ENCODE measurements around the gene PANK4.

PANK4 gene

DNA sequence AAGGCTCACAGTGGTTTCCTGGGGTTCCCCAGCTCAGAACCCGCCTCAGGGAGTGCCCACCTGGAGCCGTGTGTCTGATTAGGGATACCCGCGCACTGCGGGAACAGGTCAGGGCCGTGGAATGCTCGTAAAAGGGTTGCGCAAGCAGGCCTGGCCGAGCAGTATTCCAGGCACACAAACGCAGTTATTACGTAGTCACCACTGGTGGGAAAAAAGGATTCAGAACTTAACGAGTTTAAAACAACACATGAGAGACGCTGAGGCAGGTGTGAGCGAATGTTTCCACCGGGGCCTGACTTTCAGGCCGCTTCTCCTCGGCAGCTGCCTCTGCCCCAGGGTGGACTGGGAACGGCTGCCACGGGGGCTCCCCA lies 32.1 kb downstream of the PANK4 start:
- no peak for DNase-seq

GRCh38 chr1:2493691-2494322 lies 32.6 kb downstream of the PANK4 start:
- DNase-seq, result no peak

- DNase-seq, result no peak
These were observed 33.2 kb downstream of the PANK4 start for GRCh38 chr1:2493218-2493617.

DNA sequence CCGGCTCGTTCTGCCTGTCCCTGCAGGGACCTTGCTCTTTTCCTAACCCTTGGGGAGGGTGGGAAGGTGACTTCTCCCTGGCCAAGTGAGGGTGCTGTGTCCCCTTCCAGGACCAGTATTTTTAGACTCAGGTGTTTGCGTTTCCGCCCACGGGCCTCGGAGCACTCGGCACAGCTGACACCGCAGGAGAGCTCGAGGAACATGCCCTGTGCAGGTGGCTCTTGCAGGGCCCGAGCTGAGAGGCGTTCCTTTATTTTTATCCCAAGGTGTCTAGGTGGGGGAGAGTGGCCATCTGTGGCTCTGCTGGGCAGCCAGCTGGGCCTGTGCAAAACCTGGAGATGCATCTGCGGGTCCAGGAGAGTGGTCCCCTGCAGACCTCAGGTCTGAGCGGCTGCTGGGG lies 34.3 kb downstream of the PANK4 start:
- DNase-seq, result no peak

- DNase-seq, result no peak
These were observed 36.8 kb downstream of the PANK4 start for GRCh38 chr1:2489615-2490014.

DNA sequence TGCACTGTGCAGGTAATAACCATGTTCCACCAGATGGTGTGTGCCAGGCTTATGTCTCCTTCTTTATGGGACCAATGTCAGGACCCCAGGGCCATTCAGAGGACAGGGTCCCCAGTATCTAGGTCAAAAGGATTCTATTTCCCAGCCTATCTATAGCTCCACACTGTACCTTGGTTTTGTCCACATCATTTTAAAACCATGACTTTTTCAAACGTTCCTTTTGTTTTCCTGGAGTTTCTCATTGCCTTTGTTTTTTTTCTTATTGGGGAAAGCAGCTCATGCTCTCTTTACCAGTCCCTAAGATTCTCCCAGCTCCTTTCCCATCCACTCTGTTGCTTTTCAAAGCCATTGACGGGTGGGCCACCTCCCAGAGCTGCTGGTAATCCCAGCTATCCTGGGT lies 37.7 kb downstream of the PANK4 start:
- DNase-seq, result no peak

DNA sequence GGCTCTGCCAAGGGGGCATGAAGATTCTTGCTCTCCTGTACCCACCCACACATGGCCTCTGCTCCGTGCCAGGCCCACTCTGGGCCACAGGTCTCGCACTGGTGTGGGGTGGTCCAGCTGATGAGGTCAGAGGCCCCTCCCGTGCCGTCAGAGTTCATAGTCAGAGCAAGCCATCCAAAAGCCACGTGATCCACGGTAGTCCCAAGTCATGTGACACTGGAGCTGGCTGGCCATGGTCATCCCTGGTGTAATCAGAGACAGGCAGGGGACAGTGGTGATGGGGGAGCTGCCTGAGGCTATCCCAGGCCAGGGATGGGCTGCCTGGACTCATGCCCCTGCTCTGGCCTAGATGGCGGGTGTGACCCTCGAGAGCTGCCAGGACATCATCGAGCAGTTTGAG lies 39.8 kb downstream of the PANK4 start:
- no peak for DNase-seq

- DNase-seq, result no peak
These were observed 40.4 kb downstream of the PANK4 start for GRCh38 chr1:2486041-2486440.

DNA sequence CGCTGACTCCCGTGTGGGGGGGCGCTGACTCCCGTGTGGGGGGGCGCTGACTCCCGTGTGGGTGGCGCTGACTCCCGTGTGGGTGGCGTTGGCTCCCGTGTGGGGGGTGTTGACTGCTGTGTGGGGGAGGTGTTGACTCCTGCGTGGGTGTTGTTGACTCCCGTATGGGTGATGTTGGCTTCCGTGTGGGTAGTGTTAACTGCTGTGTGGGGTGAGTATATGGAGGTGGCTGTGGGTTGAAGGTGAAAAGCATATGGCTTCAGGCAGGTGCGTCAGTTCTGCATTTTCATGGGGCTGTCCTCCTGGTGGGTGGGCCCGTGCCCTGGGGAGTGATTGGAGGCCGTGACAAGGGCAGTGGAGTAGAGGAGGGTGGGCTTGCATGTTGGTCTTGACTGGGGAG lies 42.4 kb downstream of the PANK4 start:
- no peak for DNase-seq

DNA sequence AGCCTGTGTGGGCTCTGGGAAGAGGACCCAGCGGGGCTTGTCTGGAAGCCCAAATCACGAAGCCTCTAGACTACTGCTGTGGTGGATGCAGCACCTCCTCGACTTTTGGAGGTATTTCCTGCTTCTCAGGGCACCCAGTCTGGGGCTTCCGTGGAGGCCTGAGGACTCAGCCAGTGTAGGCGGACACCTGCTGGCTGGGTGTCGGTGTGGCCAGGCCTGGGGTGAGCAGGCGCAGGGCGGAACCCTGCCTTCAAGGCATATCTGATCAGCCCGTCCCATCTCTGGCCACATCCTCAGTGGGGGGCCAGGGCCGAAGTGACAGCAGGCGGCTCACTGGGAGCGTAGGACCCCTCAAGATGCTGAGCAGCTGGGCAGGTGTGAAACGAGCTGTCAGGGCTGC lies 43.4 kb downstream of the PANK4 start:
- no peak for DNase-seq

DNA sequence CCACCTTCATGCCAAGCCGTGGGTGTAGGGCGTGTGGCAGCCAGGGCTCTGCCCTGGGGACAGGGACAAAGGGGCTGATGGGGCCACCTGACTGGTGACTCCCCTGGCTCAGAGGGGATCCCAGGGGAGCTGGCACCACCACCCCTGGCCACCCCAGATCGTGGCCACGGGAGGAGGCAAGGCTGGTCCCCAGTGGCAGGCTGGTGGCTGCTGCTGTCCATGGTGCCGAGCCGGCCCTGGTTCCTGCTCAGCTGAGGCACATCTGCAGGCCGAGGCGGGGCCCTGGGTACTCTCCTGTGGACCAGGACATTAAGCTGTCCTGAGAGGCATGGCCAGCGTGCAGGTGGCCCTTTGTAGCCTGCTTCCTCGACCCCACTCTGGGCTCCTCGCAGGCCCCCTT lies 43.8 kb downstream of the PANK4 start:
- no peak for DNase-seq

- no peak for DNase-seq
These were observed 44.5 kb downstream of the PANK4 start for GRCh38 chr1:2481885-2482284.

DNA sequence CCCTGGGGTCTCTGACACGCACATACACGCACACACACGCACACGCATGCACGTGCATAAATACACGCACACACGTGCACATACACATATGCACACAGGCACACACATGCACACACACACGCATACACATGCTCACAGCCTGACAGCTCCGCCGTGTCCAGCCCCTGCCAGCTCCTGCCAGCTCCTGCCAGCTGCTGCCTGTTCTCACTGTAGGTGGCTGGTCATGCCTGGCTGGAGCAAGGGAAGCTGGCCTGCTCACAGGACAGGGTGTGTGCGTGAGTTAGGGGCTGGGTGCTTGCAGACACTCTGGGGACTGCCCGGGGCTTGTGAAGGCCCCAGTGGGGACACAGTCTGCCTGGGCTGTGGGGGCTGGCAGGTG lies 45.4 kb downstream of the PANK4 start:
- no peak for DNase-seq

DNA sequence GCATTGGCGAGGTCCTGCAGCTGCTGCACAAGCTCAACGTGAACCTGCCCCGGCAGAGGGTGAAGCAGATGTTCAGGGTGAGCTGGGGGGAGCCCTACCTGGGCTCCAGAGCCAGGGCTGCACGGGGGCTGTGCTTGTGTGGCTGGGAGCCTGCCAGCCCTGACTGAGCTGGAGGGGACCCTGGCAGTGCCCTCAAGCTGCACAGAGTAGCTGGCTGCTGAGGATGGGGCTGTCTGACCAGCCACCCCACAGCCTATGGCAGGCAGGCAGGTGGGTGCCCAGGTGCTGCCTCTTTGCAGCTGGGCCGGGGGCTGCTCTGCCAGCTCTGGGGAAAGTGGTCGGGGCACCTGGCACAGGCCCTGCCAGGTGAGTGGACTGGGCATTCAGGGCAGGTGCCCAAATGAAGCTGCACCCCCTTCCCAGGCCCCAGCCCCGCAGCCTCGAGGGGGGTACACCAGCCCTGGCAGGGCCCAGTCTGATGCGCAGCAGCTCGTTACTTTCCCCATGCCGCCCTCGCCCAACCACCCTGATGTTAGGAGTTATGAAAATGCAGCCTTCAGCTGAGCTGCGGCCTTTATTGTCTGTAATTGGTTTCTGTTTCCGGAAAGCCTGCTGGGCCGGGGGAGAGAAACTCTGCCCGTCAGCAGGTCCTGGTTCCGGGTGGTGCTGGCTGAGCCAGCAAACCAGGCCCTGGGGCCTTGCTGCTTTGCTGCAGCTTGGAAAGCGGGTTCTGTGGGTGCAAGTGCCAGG lies 46.0 kb downstream of the PANK4 start:
- DNase-seq, result no peak

GRCh38 chr1:2479618-2480017 lies 46.8 kb downstream of the PANK4 start:
- DNase-seq, result no peak

- DNase-seq, result no peak
These were observed 47.2 kb downstream of the PANK4 start for GRCh38 chr1:2479186-2479585.

DNA sequence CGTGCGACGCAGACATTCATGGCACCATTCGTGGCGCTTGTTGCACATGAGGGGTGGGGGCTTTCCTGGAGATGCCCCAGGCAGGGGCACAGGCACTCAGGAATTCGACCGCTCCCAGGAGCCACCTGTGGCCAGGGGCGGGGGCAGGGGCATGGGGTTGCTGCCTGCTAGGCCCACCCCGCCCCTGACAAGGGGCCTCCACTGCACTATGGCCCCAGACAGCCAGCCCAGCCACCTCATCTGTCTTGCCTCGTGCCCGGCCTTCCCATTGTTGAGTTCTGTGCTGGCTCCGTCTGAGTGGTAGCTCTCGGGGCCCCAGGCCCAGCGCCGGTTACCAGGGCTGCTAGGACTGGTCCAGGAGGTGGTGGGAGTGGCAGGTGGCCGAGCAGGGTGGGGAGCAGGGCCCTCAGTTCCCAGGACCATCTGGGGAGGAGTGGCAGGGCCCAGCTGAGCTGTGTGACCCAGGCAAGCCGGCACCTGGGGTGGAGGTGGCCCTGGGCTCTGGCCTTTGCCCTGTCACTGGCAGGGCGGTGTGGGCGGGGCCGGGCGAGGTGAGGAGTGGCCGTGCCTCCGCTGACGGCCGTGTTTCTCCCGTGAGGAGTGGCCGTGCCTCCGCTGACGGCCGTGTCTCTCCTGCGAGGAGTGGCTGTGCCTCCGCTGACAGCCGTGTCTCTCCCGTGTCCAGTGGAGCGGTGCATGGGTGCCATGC lies 48.5 kb downstream of the PANK4 start:
- DNase-seq, result no peak

GRCh38 chr1:2477309-2477708 lies 49.1 kb downstream of the PANK4 start:
- DNase-seq, result no peak

DNA sequence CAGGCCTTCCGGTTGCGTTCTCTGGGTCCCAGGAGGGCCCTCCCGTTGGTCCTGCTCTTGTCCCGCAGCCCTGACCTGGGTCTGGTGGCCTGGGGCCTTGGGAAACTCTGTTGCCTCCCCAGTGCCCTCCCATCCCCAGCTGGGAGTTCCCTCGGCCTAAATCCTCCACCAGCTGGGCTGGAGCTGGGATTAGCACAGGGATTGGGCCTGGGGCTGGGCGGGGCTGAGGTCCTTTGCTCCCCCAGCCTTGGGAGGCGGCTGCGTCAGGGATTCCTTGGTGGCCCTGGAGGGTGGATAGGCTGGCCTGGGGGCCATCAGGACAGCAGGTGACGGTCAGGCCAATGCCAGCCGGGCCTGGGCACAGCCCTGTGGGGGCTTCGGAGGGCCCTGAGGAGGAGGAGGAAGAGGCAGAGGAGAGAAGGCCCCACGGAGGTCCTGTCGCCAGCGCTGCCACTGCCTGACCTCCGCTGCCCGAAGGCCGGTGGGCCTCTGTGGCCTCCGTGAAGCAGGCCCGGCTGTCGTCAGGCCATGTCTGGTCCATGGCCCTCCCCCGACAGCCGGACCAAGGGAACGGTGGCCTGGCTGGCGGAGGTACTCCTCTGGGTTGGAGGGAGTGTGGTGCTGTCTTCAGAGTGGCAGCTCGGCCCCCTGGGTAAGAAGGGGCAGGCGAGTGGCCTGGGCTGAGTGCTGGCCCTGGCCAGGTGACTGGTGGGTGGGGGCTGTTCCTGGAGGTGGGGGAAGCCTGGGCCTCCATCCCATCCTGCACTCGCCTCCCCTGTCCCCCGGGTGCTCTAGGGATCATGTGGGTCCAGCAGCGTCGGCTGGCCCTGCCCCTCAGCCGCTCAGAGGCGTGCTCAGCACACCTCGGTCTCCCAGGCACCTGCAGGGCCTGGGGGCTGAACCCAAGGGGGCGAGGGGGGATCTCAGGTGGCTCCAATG lies 50.1 kb downstream of the PANK4 start, which contains the start of gene PLCH2:
Gene PLCH2 (plus strand): TSS at position 229 of the 939 bp plus-strand sequence. CDS start 300 bp downstream, at position 529.
- DNase-seq, result no peak

DNA sequence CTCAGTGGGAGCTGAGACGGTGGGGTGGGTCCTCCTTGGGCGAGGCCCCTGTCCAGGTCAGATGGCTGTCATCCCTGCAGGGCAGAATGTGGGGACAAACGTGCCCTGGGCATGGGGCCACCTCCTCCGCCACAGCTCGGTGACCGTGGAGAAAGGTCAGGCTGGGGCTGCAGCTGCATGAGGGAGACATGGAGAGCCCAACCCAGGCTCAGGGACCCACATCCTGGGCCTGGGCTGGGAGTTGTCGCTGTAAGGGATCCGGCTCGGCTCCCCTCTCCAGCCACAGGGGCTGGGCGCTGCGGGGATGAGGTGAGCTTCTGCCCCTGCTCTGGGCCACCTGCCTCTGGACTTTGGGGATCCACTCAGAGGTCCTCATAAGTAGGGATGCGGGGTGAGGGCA lies 50.8 kb downstream of the PANK4 start:
- no peak for DNase-seq

GRCh38 chr1:2474933-2475371 lies 51.4 kb downstream of the PANK4 start:
- no peak for DNase-seq

GRCh38 chr1:2474104-2474844 lies 52.1 kb downstream of the PANK4 start:
- no peak for DNase-seq

Data from NCI-H2029 (cell line).